Dedifferentiated amniotic fluid mesenchymal stem cell (primary cell): ENCODE results near the gene NEUROG1.

Experiments
- DNase-seq: peaks from one replicate; pipeline ENCODE4 v3.0.0-alpha.2; 2016; ENCODE audit errors: extremely low spot score

Gene NEUROG1, protein sequence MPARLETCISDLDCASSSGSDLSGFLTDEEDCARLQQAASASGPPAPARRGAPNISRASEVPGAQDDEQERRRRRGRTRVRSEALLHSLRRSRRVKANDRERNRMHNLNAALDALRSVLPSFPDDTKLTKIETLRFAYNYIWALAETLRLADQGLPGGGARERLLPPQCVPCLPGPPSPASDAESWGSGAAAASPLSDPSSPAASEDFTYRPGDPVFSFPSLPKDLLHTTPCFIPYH

DNA sequence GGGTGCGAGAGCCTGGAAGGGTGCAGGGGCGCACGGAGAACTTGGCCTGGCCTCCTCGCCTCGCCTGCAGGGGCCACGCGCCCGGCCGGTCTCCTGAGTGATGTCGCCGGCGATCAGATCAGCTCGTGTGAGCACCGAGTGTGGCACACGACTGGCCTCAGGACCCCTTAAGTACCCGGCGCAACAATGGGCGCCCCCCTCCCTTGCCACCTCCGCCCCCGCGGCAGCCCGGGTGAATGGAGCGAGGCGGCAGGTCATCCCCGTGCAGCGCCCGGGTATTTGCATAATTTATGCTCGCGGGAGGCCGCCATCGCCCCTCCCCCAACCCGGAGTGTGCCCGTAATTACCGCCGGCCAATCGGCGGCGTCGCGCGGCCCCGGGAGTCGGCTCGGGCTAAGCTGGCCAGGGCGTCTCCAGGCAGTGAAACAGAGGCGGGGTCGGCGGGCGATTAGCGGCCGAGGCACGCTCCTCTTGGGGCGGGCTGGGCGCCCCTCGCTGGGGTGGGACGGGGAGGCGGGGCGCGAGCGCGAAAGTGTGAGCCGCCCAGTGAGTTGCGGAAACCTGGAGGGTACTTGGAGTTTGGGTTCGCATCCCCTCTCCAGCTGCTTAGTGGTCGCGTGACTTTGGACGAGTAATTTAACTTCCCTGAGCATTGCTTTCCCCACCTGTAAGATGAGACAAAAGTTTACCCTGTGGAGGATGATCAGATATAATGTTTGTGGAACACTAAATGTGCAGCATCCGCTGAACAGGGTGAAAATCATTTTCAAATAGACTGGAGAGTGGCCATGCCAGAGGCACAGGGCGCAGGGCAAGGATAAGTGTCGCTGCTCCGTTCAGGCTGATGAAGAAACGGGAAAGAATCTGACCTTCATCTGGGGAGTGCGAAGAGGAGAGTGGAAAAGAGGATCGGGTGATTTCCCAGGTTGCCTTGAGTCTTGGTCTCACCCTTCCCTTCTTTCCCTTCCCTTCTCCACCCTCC, at the start of gene NEUROG1:
NEUROG1 (minus strand) TSS at position 145 of the 982 bp plus-strand sequence. CDS start 274 bp downstream, outside the sequence.
- DNase-seq, result no peak

- DNase-seq, result no peak
These were observed 49.2 kb upstream of the NEUROG1 start for GRCh38 chr5:135584918-135585317.

DNA sequence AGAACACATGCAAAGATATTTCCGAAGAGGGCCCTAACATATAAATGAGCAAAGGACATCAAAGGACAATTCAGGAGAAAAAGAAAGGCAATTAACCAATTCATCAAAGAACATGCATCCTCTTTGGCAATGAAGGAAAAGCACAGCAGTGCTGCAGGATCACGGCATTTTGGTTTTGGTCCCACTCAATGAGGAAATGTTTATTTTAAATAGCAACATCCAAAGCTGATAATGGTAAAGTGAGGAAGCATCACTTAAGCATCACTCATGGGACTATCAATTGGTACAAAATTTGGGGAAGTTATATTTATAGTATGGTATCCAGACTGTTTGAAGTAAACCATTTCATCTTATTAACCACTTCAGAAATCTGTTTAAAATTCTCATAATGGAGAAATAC, 48.5 kb upstream of the NEUROG1 start:
- no peak for DNase-seq

GRCh38 chr5:135582099-135582781, 46.5 kb upstream of the NEUROG1 start:
- DNase-seq, result no peak

- DNase-seq, result peak; percentile 20
These were observed 43.0 kb upstream of the NEUROG1 start, which contains the start of gene CXCL14 for GRCh38 chr5:135578685-135579341. TSS of gene CXCL14 (minus strand) at chr5:135578991. CDS start at chr5:135578778, 213 bp downstream.

GRCh38 chr5:135578305-135578684, 42.5 kb upstream of the NEUROG1 start:
- no peak for DNase-seq

GRCh38 chr5:135577421-135577820, 41.7 kb upstream of the NEUROG1 start:
- no peak for DNase-seq

- peak; percentile 17 for DNase-seq
These were observed 40.4 kb upstream of the NEUROG1 start for GRCh38 chr5:135576075-135576599.

GRCh38 chr5:135574493-135574892, 38.7 kb upstream of the NEUROG1 start:
- DNase-seq, result no peak

DNA sequence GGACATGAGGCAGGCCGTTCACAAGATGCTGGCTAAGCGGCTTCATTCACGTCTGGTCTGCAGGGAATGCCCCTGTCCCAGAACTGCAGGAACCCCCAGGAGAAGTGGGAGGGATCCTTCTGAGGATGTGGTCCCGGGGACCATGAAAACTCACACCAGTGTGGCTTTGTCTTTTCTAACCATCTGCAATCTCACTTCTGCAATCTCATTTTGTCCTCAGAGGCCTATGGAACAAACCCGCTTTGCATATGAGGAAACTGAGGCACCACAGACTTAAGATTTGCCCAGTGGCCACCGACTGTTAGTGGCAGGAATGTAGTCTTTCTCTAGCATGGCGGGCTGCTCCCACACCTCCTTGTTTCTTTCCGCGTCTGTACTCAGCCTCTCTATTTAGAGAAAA, 36.1 kb upstream of the NEUROG1 start:
- no peak for DNase-seq

GRCh38 chr5:135571066-135571609, 35.4 kb upstream of the NEUROG1 start:
- DNase-seq, result no peak

DNA sequence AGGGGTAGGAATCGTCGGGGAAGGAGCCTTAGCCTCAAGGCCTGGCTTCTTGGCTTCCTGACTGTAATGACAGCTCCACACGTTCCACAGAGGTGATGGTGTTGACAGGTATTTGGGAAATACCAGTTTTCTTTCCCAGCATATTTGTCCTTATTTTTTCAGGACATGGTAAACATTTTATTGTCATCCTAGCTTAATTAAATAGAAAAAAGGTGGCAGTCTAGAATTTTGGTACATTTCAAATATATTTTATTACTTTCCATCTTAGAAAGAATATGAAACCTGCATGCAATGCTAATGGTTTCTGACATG, 34.6 kb upstream of the NEUROG1 start:
- no peak for DNase-seq

DNA sequence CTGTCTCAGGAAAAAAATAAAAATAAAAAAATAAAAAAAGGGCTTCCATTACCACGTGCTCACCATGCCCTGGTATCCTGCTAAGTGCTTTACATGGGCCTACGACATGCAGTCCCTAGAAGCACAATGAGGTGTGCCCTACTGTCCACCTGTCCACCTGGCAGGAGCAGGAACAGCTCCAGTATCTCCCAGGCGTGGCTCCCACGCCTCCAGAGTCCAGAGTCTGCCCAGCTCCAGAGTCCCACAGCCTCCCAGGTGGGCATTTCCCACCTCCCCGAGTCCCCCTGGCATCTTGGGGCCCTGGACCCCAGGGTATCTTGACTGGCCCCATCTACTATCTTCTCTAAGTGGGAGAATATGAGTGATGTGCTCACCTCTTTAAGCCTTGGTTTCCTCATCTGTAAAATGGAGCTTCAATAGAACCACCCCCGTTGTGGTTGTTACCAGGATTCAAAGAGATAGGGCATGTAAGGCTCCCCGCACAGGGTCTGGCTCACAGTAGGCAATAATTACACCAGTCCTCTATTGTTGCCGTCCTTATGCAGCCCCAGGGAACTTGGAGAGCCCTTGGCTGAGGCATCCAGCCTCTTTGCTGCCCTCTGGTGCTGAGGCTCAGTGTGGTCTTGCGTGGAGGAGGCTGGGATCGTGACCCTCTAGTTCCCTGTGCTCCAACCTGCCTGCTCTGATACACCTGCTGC, 34.1 kb upstream of the NEUROG1 start:
- DNase-seq, result no peak

DNA sequence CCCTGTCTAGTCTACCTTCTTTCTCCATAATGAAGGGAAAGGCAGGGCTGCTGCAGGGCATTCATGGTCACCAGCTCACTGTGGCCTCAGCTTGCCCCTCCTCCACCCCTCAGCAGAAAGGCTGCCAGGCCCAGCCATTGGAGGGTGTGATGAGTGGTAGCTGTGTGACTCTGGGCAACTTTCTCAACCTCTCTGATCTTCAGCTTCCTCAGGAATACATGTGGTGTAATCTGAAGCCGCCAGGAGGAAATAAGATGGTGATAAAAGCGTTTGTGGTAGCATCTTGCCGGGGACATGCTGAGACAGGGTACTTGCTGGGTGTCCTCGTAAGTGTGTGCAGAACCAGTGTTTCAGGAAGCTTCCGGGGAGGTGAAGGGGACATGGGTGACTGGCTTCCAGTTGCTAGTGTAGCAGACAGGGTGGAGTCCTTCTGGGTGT, 33.2 kb upstream of the NEUROG1 start:
- DNase-seq, result no peak

- no peak for DNase-seq
These were observed 32.5 kb upstream of the NEUROG1 start for GRCh38 chr5:135568246-135568645.

DNA sequence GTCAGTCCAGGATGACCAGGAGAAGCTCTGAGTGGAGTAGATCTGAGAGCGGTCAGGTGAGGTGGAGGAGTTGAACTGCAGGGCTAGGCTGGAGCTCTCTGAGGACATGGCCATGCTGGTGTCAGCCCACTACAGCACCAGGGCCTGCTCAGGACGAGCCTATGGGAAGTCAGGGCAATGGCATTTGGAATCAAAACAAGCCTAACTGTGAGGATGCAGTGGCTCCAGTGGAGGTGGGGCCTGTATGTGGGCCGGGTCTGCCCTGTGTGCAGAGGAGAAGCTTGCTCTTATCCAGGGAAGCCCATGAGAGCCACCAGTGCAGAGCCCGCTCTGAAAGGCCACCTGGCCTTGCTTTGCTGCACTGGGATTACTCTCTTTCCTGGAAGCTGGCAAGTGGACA, 31.9 kb upstream of the NEUROG1 start:
- DNase-seq, result no peak

- no peak for DNase-seq
These were observed 30.9 kb upstream of the NEUROG1 start for GRCh38 chr5:135566422-135567400.

DNA sequence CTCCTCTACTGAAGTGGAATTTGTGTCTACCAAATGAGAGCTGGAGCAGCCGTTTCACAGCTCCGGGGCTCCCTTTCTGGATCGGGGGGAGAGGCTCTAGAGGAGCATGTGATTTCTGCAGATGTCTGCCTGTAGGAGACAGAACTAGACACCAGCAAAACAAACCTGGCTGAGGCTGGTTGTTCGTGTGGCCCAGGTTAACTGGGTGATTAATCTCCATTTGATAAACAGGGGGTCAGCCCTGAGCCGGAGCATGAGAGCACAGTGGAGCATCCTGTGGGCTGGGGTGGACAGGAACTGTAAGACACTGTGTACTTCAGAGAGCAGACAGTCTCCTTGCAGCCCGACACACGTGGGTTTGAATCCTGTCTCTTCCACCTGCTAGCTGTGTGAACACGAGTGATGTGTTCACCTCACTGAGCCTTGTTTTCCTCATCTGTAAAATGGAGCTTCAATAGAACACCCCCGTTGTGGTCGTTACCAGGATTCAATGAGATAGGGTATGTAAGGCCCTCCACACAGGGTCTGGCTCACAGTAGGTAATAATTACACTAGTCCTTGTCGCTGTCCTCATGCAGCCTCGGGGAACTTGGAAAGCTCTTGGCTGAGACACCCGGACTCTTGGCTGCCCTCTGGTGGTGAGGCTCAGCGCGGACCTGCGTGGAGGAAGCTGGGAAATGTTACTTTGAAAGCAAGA, 30.1 kb upstream of the NEUROG1 start:
- peak; percentile 57 for DNase-seq

DNA sequence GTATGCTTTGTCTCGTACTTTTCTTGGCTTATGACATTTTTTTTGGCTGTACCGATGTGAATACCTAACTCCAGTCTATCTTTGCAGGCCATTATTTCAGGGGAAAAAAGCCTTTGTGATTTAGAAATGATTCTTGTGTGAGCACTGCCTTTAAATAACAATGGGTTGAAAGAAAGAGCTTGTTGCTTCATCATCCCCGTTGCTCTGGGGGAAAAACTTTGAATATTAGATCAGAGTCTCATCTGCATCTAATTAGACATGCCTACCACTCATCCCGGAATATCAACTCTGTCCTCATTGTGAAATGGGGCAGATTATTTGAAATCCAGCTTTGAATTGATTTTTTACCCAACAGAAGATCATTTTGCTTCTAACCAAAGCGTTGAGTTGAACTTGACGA, 29.5 kb upstream of the NEUROG1 start:
- DNase-seq, result no peak
